Measurements from ENCODE around the gene MTOR. TPM values are rescaled to one million over a fixed set of nuclear protein-coding genes. Genes with fewer than 3 reads are reported as not detected.

MTOR gene
- total RNA-seq, 1 experiment from 2014 or later = 36.4 TPM

DNA sequence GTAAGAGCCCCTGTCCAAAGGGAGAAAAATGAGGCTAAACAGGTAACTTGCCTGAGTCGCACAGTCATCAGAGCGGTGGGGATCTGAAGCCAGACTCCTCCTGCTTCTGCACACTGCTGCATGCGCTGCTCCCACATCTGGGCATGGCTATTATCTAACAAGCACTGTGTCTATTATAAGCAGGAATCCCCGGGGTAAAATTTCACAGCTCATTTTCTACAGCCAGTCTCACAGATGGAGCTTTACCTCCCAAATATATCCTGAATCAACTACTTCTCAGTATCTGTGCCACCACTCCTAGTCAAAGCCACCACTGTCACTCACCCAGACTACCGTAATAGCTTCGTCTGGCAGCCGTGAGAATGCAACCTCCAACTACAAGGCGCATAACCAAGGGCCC, 9.8 kb downstream of the MTOR start:
- Histone ChIP-seq H3K4me2 (ENCODE audit: low read depth, low read length, poor library complexity, severe bottlenecking) (no peak overlapping the region), H3K4me3 (ENCODE audit: low read length) (no peak overlapping the region), H3K27ac (ENCODE audit: low read length) (peak overlapping the region; percentile 37), H2AFZ (ENCODE audit: low read length) (no peak overlapping the region), H3K36me3 (ENCODE audit: insufficient read depth, low read length) (peaks cover 42% of the 10 kb centered on the region), H3K4me1 (ENCODE audit: low read length) (peaks cover 20% of the 10 kb centered on the region), H3K9me3 (ENCODE audit: low read length) (no peaks in the 10 kb centered on the region), H3K27me3 (ENCODE audit: low read length) (no peaks in the 10 kb centered on the region), H3K9ac (ENCODE audit: low read length) (no peak overlapping the region), H3K9me2 (replicated peaks; ENCODE audit: insufficient read depth, low read length) (no peaks in the 10 kb centered on the region), H4K20me1 (ENCODE audit: insufficient read depth, low read depth, low read length) (no peaks in the 10 kb centered on the region), H3K79me2 (ENCODE audit: low read length) (peaks cover 10% of the 10 kb centered on the region; the same call in 1 of the 2 replicates)
- DNase-seq = no peak

DNA sequence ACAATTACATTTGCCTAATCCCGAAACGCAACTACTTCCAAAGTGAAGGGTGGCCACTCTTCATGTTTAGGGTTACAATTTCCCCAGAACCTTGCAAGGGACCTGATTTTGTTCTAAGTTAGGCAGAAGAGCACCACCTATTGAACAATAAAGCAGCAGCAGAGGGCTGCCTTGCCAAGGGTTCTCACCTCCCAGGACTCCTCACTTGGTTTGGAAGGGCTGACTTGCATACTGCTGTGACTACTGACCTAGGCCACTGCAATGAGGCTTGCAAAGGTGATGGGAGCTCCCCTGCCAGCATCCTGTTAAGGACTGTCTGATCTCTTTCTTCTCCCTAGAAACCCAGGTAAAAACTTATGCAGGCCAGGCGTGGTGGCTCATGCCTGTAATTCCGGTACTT, 14.2 kb downstream of the MTOR start:
- Histone ChIP-seq H3K4me3 (ENCODE audit: low read length) (no peak overlapping the region), H3K4me1 (ENCODE audit: low read length) (peaks cover 16% of the 10 kb centered on the region), H4K20me1 (ENCODE audit: insufficient read depth, low read depth, low read length) (no peaks in the 10 kb centered on the region), H3K36me3 (ENCODE audit: insufficient read depth, low read length) (peaks cover 44% of the 10 kb centered on the region), H3K4me2 (ENCODE audit: low read depth, low read length, poor library complexity, severe bottlenecking) (no peak overlapping the region), H3K9me2 (replicated peaks; ENCODE audit: insufficient read depth, low read length) (no peaks in the 10 kb centered on the region), H3K27me3 (ENCODE audit: low read length) (no peaks in the 10 kb centered on the region), H2AFZ (ENCODE audit: low read length) (no peak overlapping the region), H3K27ac (ENCODE audit: low read length) (no peak overlapping the region), H3K79me2 (ENCODE audit: low read length) (peaks cover 10% of the 10 kb centered on the region; the same call in 1 of the 2 replicates), H3K9me3 (ENCODE audit: low read length) (no peaks in the 10 kb centered on the region), H3K9ac (ENCODE audit: low read length) (no peak overlapping the region)
- peak; percentile 52 for DNase-seq

DNA sequence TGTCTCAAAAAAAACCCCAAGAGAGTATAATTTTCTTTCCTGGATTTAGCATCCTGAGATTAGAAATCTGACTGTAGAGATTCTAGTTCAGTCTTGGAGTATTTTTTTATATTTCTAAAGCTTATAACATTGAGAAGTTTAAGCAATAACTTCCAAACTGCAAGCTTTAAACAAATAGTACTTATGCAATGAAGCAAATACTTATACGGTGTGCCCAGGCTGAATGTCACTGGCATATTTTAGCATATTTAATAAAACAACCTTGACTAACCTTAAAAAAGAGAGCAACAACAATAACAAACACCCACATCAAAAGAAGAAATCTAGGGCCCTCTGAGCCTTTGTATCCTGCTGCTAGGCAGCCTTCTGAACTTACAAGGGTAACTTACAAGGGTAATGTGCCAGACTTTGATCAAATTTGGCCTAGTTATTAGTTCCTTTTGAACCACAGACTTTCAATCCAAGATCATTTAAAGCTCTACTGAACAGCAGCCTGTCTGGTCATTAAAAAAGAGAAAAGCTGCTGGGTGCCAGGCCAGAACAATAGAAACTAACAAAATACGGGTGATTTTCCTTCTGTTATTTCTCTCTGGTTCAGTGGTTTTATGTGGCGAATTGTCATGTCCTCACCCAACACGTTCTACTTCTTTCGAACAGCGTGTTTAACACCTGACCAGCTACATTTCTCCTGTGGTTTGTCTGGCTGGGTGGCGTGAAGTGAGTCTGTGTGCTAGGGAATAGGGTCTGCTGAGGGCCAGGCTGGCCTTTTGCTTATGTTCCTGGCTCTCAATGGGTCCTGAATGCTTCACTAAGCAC, 16.2 kb downstream of the MTOR start:
- DNase-seq = peak; percentile 37
- Histone ChIP-seq H3K27ac (ENCODE audit: low read length) (no peak overlapping the region), H3K9ac (ENCODE audit: low read length) (no peak overlapping the region), H3K9me2 (replicated peaks; ENCODE audit: insufficient read depth, low read length) (no peaks in the 10 kb centered on the region), H3K4me1 (ENCODE audit: low read length) (peaks cover 5% of the 10 kb centered on the region), H4K20me1 (ENCODE audit: insufficient read depth, low read depth, low read length) (0 out of 2 replicates have a peak, but pooled peaks cover 3% of the 10 kb centered on the region), H3K4me3 (ENCODE audit: low read length) (no peak overlapping the region), H2AFZ (ENCODE audit: low read length) (no peak overlapping the region), H3K27me3 (ENCODE audit: low read length) (no peaks in the 10 kb centered on the region), H3K36me3 (ENCODE audit: insufficient read depth, low read length) (peaks cover 26% of the 10 kb centered on the region), H3K79me2 (ENCODE audit: low read length) (0 out of 2 replicates have a peak, but pooled peaks cover 6% of the 10 kb centered on the region), H3K4me2 (ENCODE audit: low read depth, low read length, poor library complexity, severe bottlenecking) (no peak overlapping the region), H3K9me3 (ENCODE audit: low read length) (no peaks in the 10 kb centered on the region)

DNA sequence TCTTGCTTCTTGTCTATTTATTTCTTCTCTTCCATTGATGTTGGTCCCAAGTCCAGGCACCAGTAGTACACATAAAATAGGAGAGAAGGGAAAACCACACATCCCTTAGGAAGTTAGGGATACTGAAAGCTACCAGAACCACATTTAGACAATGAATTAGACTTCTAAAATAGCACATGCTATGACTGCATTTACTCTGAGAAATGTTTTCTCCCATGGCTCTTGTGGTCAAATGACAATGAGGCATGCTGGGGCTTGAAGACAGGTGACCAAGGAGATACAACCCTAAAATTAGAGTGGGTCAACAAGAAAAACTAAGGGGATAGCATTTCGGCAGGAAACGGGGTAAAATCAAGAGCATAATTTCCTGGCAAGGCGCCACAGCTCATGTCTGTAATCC, 17.1 kb downstream of the MTOR start:
- H3K4me1 ChIP-seq (ENCODE audit: low read length) = peaks cover 5% of the 10 kb centered on the region
- H3K9me3 ChIP-seq (ENCODE audit: low read length) = no peaks in the 10 kb centered on the region
- no peak overlapping the region for H3K9ac ChIP-seq (ENCODE audit: low read length)
- H3K36me3 ChIP-seq (ENCODE audit: insufficient read depth, low read length) = peaks cover 22% of the 10 kb centered on the region
- no peaks in the 10 kb centered on the region for H3K79me2 ChIP-seq (ENCODE audit: low read length)
- 0 out of 2 replicates have a peak, but pooled peaks cover 3% of the 10 kb centered on the region for H4K20me1 ChIP-seq (ENCODE audit: insufficient read depth, low read depth, low read length)
- DNase-seq = no peak
- H3K9me2 ChIP-seq (replicated peaks; ENCODE audit: insufficient read depth, low read length) = no peaks in the 10 kb centered on the region
- no peak overlapping the region for H3K27ac ChIP-seq (ENCODE audit: low read length)
- no peaks in the 10 kb centered on the region for H3K27me3 ChIP-seq (ENCODE audit: low read length)
- no peak overlapping the region for H3K4me3 ChIP-seq (ENCODE audit: low read length)
- no peak overlapping the region for H2AFZ ChIP-seq (ENCODE audit: low read length)
- H3K4me2 ChIP-seq (ENCODE audit: low read depth, low read length, poor library complexity, severe bottlenecking) = no peak overlapping the region

DNA sequence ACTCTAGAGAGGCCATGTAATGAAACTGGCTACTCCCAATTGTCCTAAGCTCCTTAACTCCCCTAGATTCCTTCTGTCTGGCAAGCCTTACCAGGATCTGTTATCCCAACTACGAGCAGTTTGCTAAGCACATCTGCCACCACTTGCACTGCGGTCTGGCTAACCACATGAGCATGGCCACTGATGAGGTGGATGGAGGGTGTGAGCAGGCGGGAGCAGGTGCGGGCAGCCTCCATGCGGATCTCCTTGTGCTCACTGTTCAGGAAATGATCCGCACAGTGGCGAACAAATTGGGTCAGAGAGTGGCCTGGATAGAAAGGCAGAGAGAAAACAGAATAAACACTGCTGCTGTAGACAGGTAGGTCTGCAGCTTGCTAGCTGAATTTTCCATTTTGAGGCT, 24.0 kb downstream of the MTOR start:
- Histone ChIP-seq H3K4me1 (ENCODE audit: low read length) (peaks cover 5% of the 10 kb centered on the region), H4K20me1 (ENCODE audit: insufficient read depth, low read depth, low read length) (0 out of 2 replicates have a peak, but pooled peaks cover 3% of the 10 kb centered on the region), H3K27ac (ENCODE audit: low read length) (no peak overlapping the region), H3K9ac (ENCODE audit: low read length) (no peak overlapping the region), H3K4me3 (ENCODE audit: low read length) (no peak overlapping the region), H3K27me3 (ENCODE audit: low read length) (no peaks in the 10 kb centered on the region), H3K4me2 (ENCODE audit: low read depth, low read length, poor library complexity, severe bottlenecking) (no peak overlapping the region), H2AFZ (ENCODE audit: low read length) (no peak overlapping the region), H3K9me3 (ENCODE audit: low read length) (no peaks in the 10 kb centered on the region), H3K79me2 (ENCODE audit: low read length) (no peaks in the 10 kb centered on the region), H3K36me3 (ENCODE audit: insufficient read depth, low read length) (peaks cover 35% of the 10 kb centered on the region), H3K9me2 (replicated peaks; ENCODE audit: insufficient read depth, low read length) (no peaks in the 10 kb centered on the region)
- no peak for DNase-seq

DNA sequence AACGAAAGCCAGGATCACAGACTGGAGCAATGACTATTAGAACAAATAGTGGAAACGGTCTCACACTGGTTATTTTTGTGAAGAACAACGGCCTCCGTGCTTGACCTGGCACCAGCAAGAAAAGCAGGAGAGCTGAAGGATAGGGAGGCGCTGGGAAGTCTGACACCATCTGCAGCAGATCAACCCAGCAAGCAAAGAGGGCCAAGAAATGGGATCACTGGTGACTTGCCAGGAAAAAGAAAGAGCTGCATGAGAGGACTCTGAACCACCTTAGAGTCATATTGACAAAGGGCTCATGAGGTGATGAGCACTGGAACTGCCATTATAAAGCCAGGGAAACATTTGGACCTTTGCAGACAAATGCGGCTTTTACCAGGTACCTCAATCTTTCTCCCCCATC, 25.0 kb downstream of the MTOR start:
- no peak overlapping the region for H3K4me2 ChIP-seq (ENCODE audit: low read depth, low read length, poor library complexity, severe bottlenecking)
- H3K9me2 ChIP-seq (replicated peaks; ENCODE audit: insufficient read depth, low read length) = no peaks in the 10 kb centered on the region
- peaks cover 5% of the 10 kb centered on the region for H3K4me1 ChIP-seq (ENCODE audit: low read length)
- no peak overlapping the region for H3K27ac ChIP-seq (ENCODE audit: low read length)
- no peak for DNase-seq
- 0 out of 2 replicates have a peak, but pooled peaks cover 3% of the 10 kb centered on the region for H4K20me1 ChIP-seq (ENCODE audit: insufficient read depth, low read depth, low read length)
- H3K9ac ChIP-seq (ENCODE audit: low read length) = no peak overlapping the region
- no peaks in the 10 kb centered on the region for H3K27me3 ChIP-seq (ENCODE audit: low read length)
- no peak overlapping the region for H3K4me3 ChIP-seq (ENCODE audit: low read length)
- no peaks in the 10 kb centered on the region for H3K79me2 ChIP-seq (ENCODE audit: low read length)
- H3K9me3 ChIP-seq (ENCODE audit: low read length) = no peaks in the 10 kb centered on the region
- no peak overlapping the region for H2AFZ ChIP-seq (ENCODE audit: low read length)
- peaks cover 41% of the 10 kb centered on the region for H3K36me3 ChIP-seq (ENCODE audit: insufficient read depth, low read length)

DNA sequence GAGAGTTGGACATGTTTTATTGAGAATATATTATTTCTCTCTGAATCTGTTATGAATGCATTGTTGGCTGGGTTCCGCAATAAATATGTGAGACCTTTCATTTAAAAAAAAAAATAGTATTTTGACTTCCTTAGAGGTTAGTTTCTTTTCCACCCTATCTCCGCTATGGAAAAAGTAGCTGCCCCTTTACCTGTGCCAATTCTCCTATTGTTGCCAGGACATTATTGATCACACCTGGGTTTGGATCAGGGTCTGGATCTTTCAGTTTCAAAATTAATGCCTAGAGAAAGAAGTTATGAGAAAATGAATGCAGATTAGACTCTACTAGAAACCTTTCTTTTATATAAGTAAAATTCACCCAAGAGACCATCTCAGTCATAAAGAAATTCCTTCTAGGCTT, 29.1 kb downstream of the MTOR start:
- H3K27me3 ChIP-seq (ENCODE audit: low read length) = no peaks in the 10 kb centered on the region
- H3K9me2 ChIP-seq (replicated peaks; ENCODE audit: insufficient read depth, low read length) = no peaks in the 10 kb centered on the region
- H3K9ac ChIP-seq (ENCODE audit: low read length) = no peak overlapping the region
- peaks cover 7% of the 10 kb centered on the region; the same call in 1 of the 2 replicates for H3K79me2 ChIP-seq (ENCODE audit: low read length)
- DNase-seq = no peak
- no peaks in the 10 kb centered on the region for H3K9me3 ChIP-seq (ENCODE audit: low read length)
- H4K20me1 ChIP-seq (ENCODE audit: insufficient read depth, low read depth, low read length) = peaks cover 5% of the 10 kb centered on the region
- H3K36me3 ChIP-seq (ENCODE audit: insufficient read depth, low read length) = peaks cover 58% of the 10 kb centered on the region
- no peak overlapping the region for H2AFZ ChIP-seq (ENCODE audit: low read length)
- peaks cover 23% of the 10 kb centered on the region for H3K4me1 ChIP-seq (ENCODE audit: low read length)
- H3K4me2 ChIP-seq (ENCODE audit: low read depth, low read length, poor library complexity, severe bottlenecking) = no peak overlapping the region
- no peak overlapping the region for H3K27ac ChIP-seq (ENCODE audit: low read length)
- H3K4me3 ChIP-seq (ENCODE audit: low read length) = no peak overlapping the region

DNA sequence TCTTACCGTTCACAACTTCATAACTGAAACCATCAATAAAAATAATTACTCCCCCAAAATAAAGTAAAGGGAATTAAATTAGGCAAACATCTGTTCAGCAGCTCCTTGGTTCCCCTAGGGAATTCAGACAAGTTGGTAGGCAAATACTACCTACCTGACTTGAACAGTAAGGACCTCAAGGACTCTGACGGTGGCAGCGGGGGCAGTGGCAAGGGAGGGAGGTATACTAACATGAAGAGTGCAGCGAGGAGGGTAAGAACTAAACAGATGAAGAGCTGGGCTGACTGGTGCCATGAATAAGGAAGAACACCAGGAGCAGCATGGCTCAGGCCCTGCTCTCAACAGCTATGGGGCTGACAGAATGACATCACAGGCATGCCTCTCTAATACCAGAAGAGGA, 33.1 kb downstream of the MTOR start:
- H3K9me2 ChIP-seq (replicated peaks; ENCODE audit: insufficient read depth, low read length) = no peaks in the 10 kb centered on the region
- no peak overlapping the region for H2AFZ ChIP-seq (ENCODE audit: low read length)
- peaks cover 68% of the 10 kb centered on the region for H3K36me3 ChIP-seq (ENCODE audit: insufficient read depth, low read length)
- 0 out of 2 replicates have a peak overlapping the region, but pooled peaks have one; percentile 5 for H3K4me3 ChIP-seq (ENCODE audit: low read length)
- DNase-seq = peak; percentile 77
- H3K4me2 ChIP-seq (ENCODE audit: low read depth, low read length, poor library complexity, severe bottlenecking) = peak overlapping the region; percentile 44
- peak overlapping the region; percentile 70 for H3K27ac ChIP-seq (ENCODE audit: low read length)
- peaks cover 22% of the 10 kb centered on the region for H4K20me1 ChIP-seq (ENCODE audit: insufficient read depth, low read depth, low read length)
- no peak overlapping the region for H3K9ac ChIP-seq (ENCODE audit: low read length)
- H3K27me3 ChIP-seq (ENCODE audit: low read length) = no peaks in the 10 kb centered on the region
- H3K9me3 ChIP-seq (ENCODE audit: low read length) = no peaks in the 10 kb centered on the region
- peaks cover 37% of the 10 kb centered on the region for H3K4me1 ChIP-seq (ENCODE audit: low read length)
- H3K79me2 ChIP-seq (ENCODE audit: low read length) = peaks cover 29% of the 10 kb centered on the region

Measured in Karpas-422 (cell line).